ENCODE results near the gene ZNF92.
"Not testable (repeated sequence)": the region's sequence is repeated elsewhere in the genome, so short reads cannot be mapped to it uniquely, and the experiment has no call there.

ZNF92 gene

GRCh38 chr7:65379318-65379717 lies 5.7 kb downstream of the ZNF92 start:
- TF ChIP-seq POLR2AphosphoS5 (IDR thresholded peaks at IDR 0.05; ENCODE audit: low read depth, low read length) (no peak), SPI1 (IDR thresholded peaks at IDR 0.05; ENCODE audit: low read depth, low read length) (no peak), TAF1 (IDR thresholded peaks at IDR 0.05; ENCODE audit: low read depth, low read length) (no peak), PAX5 (IDR thresholded peaks at IDR 0.05; ENCODE audit: insufficient read depth, low read length, severe bottlenecking) (no peak), POU2F2 (IDR thresholded peaks at IDR 0.05; ENCODE audit: low read depth, low read length) (no peak), POLR2A (IDR thresholded peaks at IDR 0.05; ENCODE audit: low read depth, low read length) (no peak)
- FAIRE-seq: no peak
- DNase-seq (ENCODE audit: insufficient read length, low spot score): no peak

GRCh38 chr7:65381742-65382141 lies 8.1 kb downstream of the ZNF92 start:
- FAIRE-seq (no peak), DNase-seq (ENCODE audit: insufficient read length, low spot score) (no peak)
- no peak for TF ChIP-seq POU2F2 (IDR thresholded peaks at IDR 0.05; ENCODE audit: low read depth, low read length)

GRCh38 chr7:65382452-65382851 lies 8.8 kb downstream of the ZNF92 start:
- no peak for DNase-seq (ENCODE audit: insufficient read length, low spot score)
- TF ChIP-seq POLR2AphosphoS5 (IDR thresholded peaks at IDR 0.05; ENCODE audit: low read depth, low read length): no peak
- no peak for TF ChIP-seq POU2F2 (IDR thresholded peaks at IDR 0.05; ENCODE audit: low read depth, low read length)
- no peak for TF ChIP-seq POLR2A (IDR thresholded peaks at IDR 0.05; ENCODE audit: low read depth, low read length)
- TF ChIP-seq PAX5 (IDR thresholded peaks at IDR 0.05; ENCODE audit: insufficient read depth, low read length, severe bottlenecking): no peak
- TF ChIP-seq TAF1 (IDR thresholded peaks at IDR 0.05; ENCODE audit: low read depth, low read length): no peak
- TF ChIP-seq SPI1 (IDR thresholded peaks at IDR 0.05; ENCODE audit: low read depth, low read length): no peak
- FAIRE-seq: no peak

GRCh38 chr7:65387891-65388290 lies 14.2 kb downstream of the ZNF92 start:
- FAIRE-seq (no peak), DNase-seq (ENCODE audit: insufficient read length, low spot score) (no peak)
- peak; percentile 62 for TF ChIP-seq SPI1 (IDR thresholded peaks at IDR 0.05; ENCODE audit: low read depth, low read length)
- TF ChIP-seq POLR2AphosphoS5 (IDR thresholded peaks at IDR 0.05; ENCODE audit: low read depth, low read length): no peak
- TF ChIP-seq POU2F2 (IDR thresholded peaks at IDR 0.05; ENCODE audit: low read depth, low read length): no peak
- TF ChIP-seq TAF1 (IDR thresholded peaks at IDR 0.05; ENCODE audit: low read depth, low read length): no peak

- FAIRE-seq (peak; percentile 48), DNase-seq (ENCODE audit: insufficient read length, low spot score) (no peak)
- TF ChIP-seq POU2F2 (IDR thresholded peaks at IDR 0.05; ENCODE audit: low read depth, low read length): 0 out of 2 replicates have a peak, but pooled peaks have one; percentile 17
- no peak for TF ChIP-seq SPI1 (IDR thresholded peaks at IDR 0.05; ENCODE audit: low read depth, low read length)
- TF ChIP-seq POLR2AphosphoS5 (IDR thresholded peaks at IDR 0.05; ENCODE audit: low read depth, low read length): no peak
- TF ChIP-seq PAX5 (IDR thresholded peaks at IDR 0.05; ENCODE audit: insufficient read depth, low read length, severe bottlenecking): no peak
- no peak for TF ChIP-seq POLR2A (IDR thresholded peaks at IDR 0.05; ENCODE audit: low read depth, low read length)
Observed at GRCh38 chr7:65390588-65390987, 16.9 kb downstream of the ZNF92 start.

GRCh38 chr7:65397730-65398142 lies 24.1 kb downstream of the ZNF92 start:
- FAIRE-seq: peak; percentile 57
- no peak for DNase-seq (ENCODE audit: insufficient read length, low spot score)
- TF ChIP-seq POLR2AphosphoS5 (IDR thresholded peaks at IDR 0.05; ENCODE audit: low read depth, low read length) (no peak), SPI1 (IDR thresholded peaks at IDR 0.05; ENCODE audit: low read depth, low read length) (no peak), POLR2A (IDR thresholded peaks at IDR 0.05; ENCODE audit: low read depth, low read length) (no peak), POU2F2 (IDR thresholded peaks at IDR 0.05; ENCODE audit: low read depth, low read length) (no peak), TAF1 (IDR thresholded peaks at IDR 0.05; ENCODE audit: low read depth, low read length) (no peak), PAX5 (IDR thresholded peaks at IDR 0.05; ENCODE audit: insufficient read depth, low read length, severe bottlenecking) (no peak)

GRCh38 chr7:65398671-65399070 lies 25.0 kb downstream of the ZNF92 start:
- FAIRE-seq; DNase-seq (ENCODE audit: insufficient read length, low spot score): not testable (repeated sequence)

GRCh38 chr7:65399101-65399500 lies 25.4 kb downstream of the ZNF92 start:
- not testable (repeated sequence) for FAIRE-seq; DNase-seq (ENCODE audit: insufficient read length, low spot score)

GRCh38 chr7:65404020-65404419 lies 30.4 kb downstream of the ZNF92 start:
- no peak for DNase-seq (ENCODE audit: insufficient read length, low spot score)
- FAIRE-seq: no peak
- TF ChIP-seq TAF1 (IDR thresholded peaks at IDR 0.05; ENCODE audit: low read depth, low read length): no peak

GRCh38 chr7:65406706-65407105 lies 33.1 kb downstream of the ZNF92 start:
- DNase-seq (ENCODE audit: insufficient read length, low spot score); FAIRE-seq: not testable (repeated sequence)

GRCh38 chr7:65409363-65409762 lies 35.7 kb downstream of the ZNF92 start:
- FAIRE-seq: no peak

GRCh38 chr7:65411249-65411648 lies 37.6 kb downstream of the ZNF92 start:
- no peak for TF ChIP-seq TAF1 (IDR thresholded peaks at IDR 0.05; ENCODE audit: low read depth, low read length)
- no peak for TF ChIP-seq PAX5 (IDR thresholded peaks at IDR 0.05; ENCODE audit: insufficient read depth, low read length, severe bottlenecking)
- TF ChIP-seq POLR2A (IDR thresholded peaks at IDR 0.05; ENCODE audit: low read depth, low read length): no peak
- TF ChIP-seq SPI1 (IDR thresholded peaks at IDR 0.05; ENCODE audit: low read depth, low read length): no peak
- TF ChIP-seq POU2F2 (IDR thresholded peaks at IDR 0.05; ENCODE audit: low read depth, low read length): no peak
- no peak for TF ChIP-seq POLR2AphosphoS5 (IDR thresholded peaks at IDR 0.05; ENCODE audit: low read depth, low read length)
- no peak for DNase-seq (ENCODE audit: insufficient read length, low spot score)
- no peak for FAIRE-seq

More at GRCh38 chr7:65409363-65409762, 35.7 kb downstream of the ZNF92 start:
- TF ChIP-seq SPI1 (IDR thresholded peaks at IDR 0.05; ENCODE audit: low read depth, low read length) (no peak), TAF1 (IDR thresholded peaks at IDR 0.05; ENCODE audit: low read depth, low read length) (no peak), POU2F2 (IDR thresholded peaks at IDR 0.05; ENCODE audit: low read depth, low read length) (no peak), POLR2AphosphoS5 (IDR thresholded peaks at IDR 0.05; ENCODE audit: low read depth, low read length) (no peak), POLR2A (IDR thresholded peaks at IDR 0.05; ENCODE audit: low read depth, low read length) (no peak), PAX5 (IDR thresholded peaks at IDR 0.05; ENCODE audit: insufficient read depth, low read length, severe bottlenecking) (no peak)
- no peak for DNase-seq (ENCODE audit: insufficient read length, low spot score)

Data from GM12891 (cell line).